GM12878 (cell line): ENCODE measurements around the gene HSPB6. TPM values are rescaled to one million over a fixed set of nuclear protein-coding genes. Genes with fewer than 3 reads are reported as not detected.

ENCODE experiments used
- ATAC-seq: fragments of 200-7000 bp; cut with Tn5 transposase; 3 replicates; pipeline ENCODE4 v1.9.1; 2020; ENCODE audit warnings: mild to moderate bottlenecking, moderate library complexity
- BruUV-seq: library from RNA; stranded (reverse); fragments of 400-500 nt; replicated peaks from 2 replicates; lab custom pipeline; 2021; lab: Mats Ljungman, UMichigan
- CTCF ChIA-PET: fragments of 300-600 bp; sonication (Branson Sonifier 250); formaldehyde crosslinking; extraction: SDS; loops from one replicate; lab custom pipeline; 2021; ENCODE audit warnings: inconsistent platforms; lab: Yijun Ruan, JAX
- POLR2A ChIA-PET: fragments of 350-600 bp; formaldehyde crosslinking; extraction: SDS; loops from one replicate; lab custom pipeline; 2021; ENCODE audit warnings: inconsistent platforms; lab: Charles Lee
- RAD21 ChIA-PET: fragments of 300-600 bp; sonication (Branson Sonifier 250); formaldehyde crosslinking; loops from one replicate; lab custom pipeline; 2023; ENCODE audit warnings: antibody characterized with exemption; ENCODE audit not compliant: unreplicated experiment; lab: Charles Lee
- SMC1A ChIA-PET: fragments of 300-600 bp; sonication (Branson Sonifier 250); formaldehyde crosslinking; loops from one replicate; lab custom pipeline; 2023; ENCODE audit not compliant: unreplicated experiment, uncharacterized antibody; lab: Charles Lee
- DNase-seq: peaks from one replicate; pipeline ENCODE4 v3.0.0-alpha.2; 2011; ENCODE audit warnings: low read depth, low spot score
- FAIRE-seq: peaks from 3 replicates; lab custom pipeline; 2011; peaks lifted over from hg19 to GRCh38; lab: Jason Lieb, UNC
- H2AFZ ChIP-seq: 2 replicates; pipeline ENCODE4 v1.6.0; 2011; ENCODE audit warnings: low read depth, low read length, control low read depth; ENCODE audit not compliant: control insufficient read depth
- H3K27ac ChIP-seq: 2 replicates; pipeline ENCODE4 v1.5.1; 2011; ENCODE audit warnings: control low read depth; ENCODE audit not compliant: control insufficient read depth, insufficient read depth
- H3K27me3 ChIP-seq, 2 experiments: replicated peaks in 1 of 2; 2 replicates each; pipeline versions ENCODE4 v1.6.0 to v1.6.1; 2011; ENCODE audit warnings: low read length in 1 of 2; ENCODE audit not compliant: control insufficient read depth in 2 of 2, insufficient read depth in 2 of 2
- H3K36me3 ChIP-seq, 2 experiments: 2 replicates each; pipeline ENCODE4 v1.5.1; 2011; ENCODE audit warnings: low read length in 1 of 2; ENCODE audit not compliant: control insufficient read depth in 2 of 2, insufficient read depth in 2 of 2
- H3K4me1 ChIP-seq: 2 replicates; pipeline ENCODE4 v1.6.1; 2011; ENCODE audit warnings: mild to moderate bottlenecking, low read length, moderate library complexity, mixed read lengths; ENCODE audit not compliant: control insufficient read depth, insufficient read depth
- H3K4me2 ChIP-seq: 2 replicates; pipeline ENCODE4 v1.6.0; 2011; ENCODE audit warnings: control low read depth; ENCODE audit not compliant: control insufficient read depth, insufficient read depth
- H3K4me3 ChIP-seq: fragments of 200-600 bp; sonication (generic); 2 replicates; pipeline ENCODE4 v1.5.1; 2016
- H3K79me2 ChIP-seq: 2 replicates; pipeline ENCODE4 v1.6.0; 2011; ENCODE audit warnings: low read length; ENCODE audit not compliant: control insufficient read depth, insufficient read depth
- H3K9ac ChIP-seq: 2 replicates; pipeline ENCODE4 v1.8.0; 2011; ENCODE audit warnings: low read length, control low read depth, mixed read lengths; ENCODE audit not compliant: control insufficient read depth, insufficient read depth
- H3K9me3 ChIP-seq: replicated peaks from 3 replicates; pipeline ENCODE4 v1.5.1; 2011; ENCODE audit warnings: mild to moderate bottlenecking, low read length; ENCODE audit not compliant: control insufficient read depth, insufficient read depth
- H4K20me1 ChIP-seq: 2 replicates; pipeline ENCODE4 v1.6.0; 2011; ENCODE audit not compliant: control insufficient read depth, insufficient read depth
- ASH2L ChIP-seq: fragments of 300-600, 200-600 bp; sonication (generic); IDR thresholded peaks from 2 replicates; pipeline ENCODE4 v1.6.1; 2017; ENCODE audit warnings: low read depth, mild to moderate bottlenecking, borderline replicate concordance
- ATF7 ChIP-seq: fragments of 450-650 bp; IDR thresholded peaks from 2 replicates; pipeline ENCODE4 v1.6.1; 2016; ENCODE audit warnings: low read depth, mild to moderate bottlenecking
- HDAC6 ChIP-seq: fragments of 200-600 bp; sonication (generic); IDR thresholded peaks from one replicate; pipeline ENCODE4 v1.8.0; 2017; ENCODE audit warnings: antibody characterized with exemption; ENCODE audit not compliant: unreplicated experiment
- LARP7 ChIP-seq: fragments of 450-650 bp; IDR thresholded peaks from 2 replicates; pipeline ENCODE4 v1.6.1; 2017; ENCODE audit warnings: mild to moderate bottlenecking
- NFYA ChIP-seq: IDR thresholded peaks from 2 replicates; pipeline ENCODE4 v1.6.1; 2011; ENCODE audit warnings: low read depth, mild to moderate bottlenecking, low read length, improper control_type of control experiment, borderline replicate concordance
- NR2C1 ChIP-seq: fragments of 450-650 bp; IDR thresholded peaks from 2 replicates; pipeline ENCODE4 v1.6.1; 2017; ENCODE audit warnings: antibody characterized with exemption, mild to moderate bottlenecking, moderate library complexity
- PML ChIP-seq: IDR thresholded peaks from 2 replicates; pipeline ENCODE4 v1.6.1; 2012; ENCODE audit warnings: low read length, inconsistent platforms
- RUNX3 ChIP-seq: IDR thresholded peaks from 2 replicates; pipeline ENCODE4 v1.6.1; 2012; ENCODE audit warnings: low read length, inconsistent platforms
- SP1 ChIP-seq: IDR thresholded peaks from one replicate; pipeline ENCODE4 v1.6.1; 2011; ENCODE audit warnings: low read depth, low read length
- STAT1 ChIP-seq: fragments of 450-650 bp; conservative IDR thresholded peaks from 2 replicates; pipeline ENCODE4 v1.6.1; 2014; ENCODE audit warnings: antibody characterized with exemption, mild to moderate bottlenecking
- ZNF384 ChIP-seq: IDR thresholded peaks from 2 replicates; pipeline ENCODE4 v1.6.1; 2012; ENCODE audit warnings: low read depth, mild to moderate bottlenecking, low read length, improper control_type of control experiment, borderline replicate concordance
- WGBS: methylation state at CpG from one replicate; pipeline ENCODE4 v1.1.6; 2016; ENCODE audit warnings: low lambda C conversion rate; ENCODE audit not compliant: insufficient replicate concordance, insufficient coverage; ENCODE audit errors: missing lambda C conversion rate; 5-methylcytosine and 5-hydroxymethylcytosine counted together
- in situ Hi-C: fragments of 300-500 bp; cut with MboI; formaldehyde crosslinking; loops from 9 replicates; pipeline ENCODE4 v1.14.3; 2018; ENCODE audit warnings: mixed read lengths
- intact Hi-C: fragments of 100-400 bp; cut with micrococcal nuclease; formaldehyde crosslinking; loops from one replicate; pipeline ENCODE4 v1.14.2; 2022; ENCODE audit not compliant: unreplicated experiment
- polyA plus RNA-seq, 11 experiments: library from polyadenylated mRNA; depleted of rRNA in 4 of 11; unstranded in 6 of 11; stranded (reverse) in 5 of 11; fragments of >200 nt; fragmentation: Nextera tagmentation in 4 of 11; fragmentation: Illumina TruSeq in 1 of 11; extraction: Ambion mirVana in 4 of 11; extraction: Trizol in 1 of 11; gene quantifications; 1 replicate in 1 of 11; 2 replicates in 10 of 11; pipeline versions ENCODE4 v1.2.1 to v1.2.3, GENCODE V29; 2011 to 2016; ENCODE audit warnings: inconsistent platforms in 2 of 11, missing spikeins in 2 of 11, low read depth in 1 of 11
- total RNA-seq, 4 experiments: library from RNA; depleted of rRNA in 3 of 4; stranded (reverse); fragments of >200 nt in 3 of 4; fragmentation: Illumina TruSeq in 1 of 4; extraction: Trizol in 1 of 4; gene quantifications; 2 replicates each; pipeline versions ENCODE4 v1.2.1 to v1.2.3, GENCODE V29; 2013 to 2021
- TF ChIP-seq, protein P1 (sequence below): IDR thresholded peaks from 2 replicates; pipeline ENCODE4 v1.6.1; 2011; ENCODE audit warnings: borderline replicate concordance, low read depth, mild to moderate bottlenecking, moderate library complexity, mixed read lengths, low read length; ENCODE audit not compliant: insufficient read depth; ENCODE audit errors: extremely low read length
- TF ChIP-seq, protein P2 (sequence below): fragments of 450-650 bp; IDR thresholded peaks from 2 replicates; pipeline ENCODE4 v1.6.1; 2014; ENCODE audit warnings: mild to moderate bottlenecking
- TF ChIP-seq, protein P3 (sequence below): IDR thresholded peaks from 2 replicates; pipeline ENCODE4 v1.6.1; 2012; ENCODE audit warnings: low read depth, low read length, improper control_type of control experiment

HSPB6 gene
- total and polyA plus RNA-seq, 10 of the 15 experiments (the other 5 are each of a cell fraction or from before 2014, with no cell fraction given): 0.09 to 1.6 (median 0.36) TPM; not detected in 4

DNA sequence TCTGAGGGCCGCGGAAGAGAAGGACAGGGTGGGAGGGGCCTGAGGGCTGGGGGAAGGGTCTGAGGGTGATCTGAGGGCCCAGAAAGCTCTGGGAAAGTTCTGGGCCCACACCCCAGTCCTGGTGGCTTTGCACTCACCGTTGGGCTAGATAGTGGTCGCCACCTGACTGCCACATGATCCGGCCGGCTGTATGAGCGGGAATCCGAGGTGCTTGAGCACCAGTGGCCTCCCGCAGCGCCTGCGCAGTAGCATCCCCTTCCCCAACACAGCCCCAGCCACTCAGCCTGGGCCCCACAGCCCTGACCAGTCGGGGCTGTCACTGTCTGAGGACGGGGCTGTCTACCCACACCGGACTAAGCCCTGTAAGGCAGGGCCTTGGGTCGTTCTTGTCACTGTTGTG is 40.8 kb upstream of the HSPB6 start:
- H3K4me1 ChIP-seq: no peaks in the 10 kb centered on the region
- no peaks in the 10 kb centered on the region for H4K20me1 ChIP-seq
- POLR2A ChIA-PET: no interaction called here
- intact Hi-C loops: no loop called here
- TF ChIP-seq, protein P1, sequence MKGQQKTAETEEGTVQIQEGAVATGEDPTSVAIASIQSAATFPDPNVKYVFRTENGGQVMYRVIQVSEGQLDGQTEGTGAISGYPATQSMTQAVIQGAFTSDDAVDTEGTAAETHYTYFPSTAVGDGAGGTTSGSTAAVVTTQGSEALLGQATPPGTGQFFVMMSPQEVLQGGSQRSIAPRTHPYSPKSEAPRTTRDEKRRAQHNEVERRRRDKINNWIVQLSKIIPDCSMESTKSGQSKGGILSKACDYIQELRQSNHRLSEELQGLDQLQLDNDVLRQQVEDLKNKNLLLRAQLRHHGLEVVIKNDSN: no peak
- TF ChIP-seq ZNF384 (no peak), SP1 (no peak), ATF7 (no peak), ASH2L (no peak), NR2C1 (no peak), RUNX3 (no peak), PML (no peak), NFYA (no peak), LARP7 (no peak), HDAC6 (no peak), STAT1 (no peak)
- TF ChIP-seq, protein P2, sequence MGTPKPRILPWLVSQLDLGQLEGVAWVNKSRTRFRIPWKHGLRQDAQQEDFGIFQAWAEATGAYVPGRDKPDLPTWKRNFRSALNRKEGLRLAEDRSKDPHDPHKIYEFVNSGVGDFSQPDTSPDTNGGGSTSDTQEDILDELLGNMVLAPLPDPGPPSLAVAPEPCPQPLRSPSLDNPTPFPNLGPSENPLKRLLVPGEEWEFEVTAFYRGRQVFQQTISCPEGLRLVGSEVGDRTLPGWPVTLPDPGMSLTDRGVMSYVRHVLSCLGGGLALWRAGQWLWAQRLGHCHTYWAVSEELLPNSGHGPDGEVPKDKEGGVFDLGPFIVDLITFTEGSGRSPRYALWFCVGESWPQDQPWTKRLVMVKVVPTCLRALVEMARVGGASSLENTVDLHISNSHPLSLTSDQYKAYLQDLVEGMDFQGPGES: no peak
- TF ChIP-seq, protein P3, sequence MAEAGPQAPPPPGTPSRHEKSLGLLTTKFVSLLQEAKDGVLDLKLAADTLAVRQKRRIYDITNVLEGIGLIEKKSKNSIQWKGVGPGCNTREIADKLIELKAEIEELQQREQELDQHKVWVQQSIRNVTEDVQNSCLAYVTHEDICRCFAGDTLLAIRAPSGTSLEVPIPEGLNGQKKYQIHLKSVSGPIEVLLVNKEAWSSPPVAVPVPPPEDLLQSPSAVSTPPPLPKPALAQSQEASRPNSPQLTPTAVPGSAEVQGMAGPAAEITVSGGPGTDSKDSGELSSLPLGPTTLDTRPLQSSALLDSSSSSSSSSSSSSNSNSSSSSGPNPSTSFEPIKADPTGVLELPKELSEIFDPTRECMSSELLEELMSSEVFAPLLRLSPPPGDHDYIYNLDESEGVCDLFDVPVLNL: no peak
- TF ChIP-seq, all 136 proteins: peak for 0
- no peaks in the 10 kb centered on the region for H3K9me3 ChIP-seq
- FAIRE-seq (no peak), DNase-seq (no peak), ATAC-seq (no peak)
- WGBS: 4% methylated on average over 13 of the region's 15 CpGs
- in situ Hi-C loops: no loop called here
- CTCF ChIA-PET: interaction anchor here (0.6 kb wide), 2 partner anchors 51 to 355 kb away, joined by 3 read pairs; no protein-coding TSS in a partner anchor
- H3K4me3 ChIP-seq: no peak overlapping the region
- H3K79me2 ChIP-seq: no peaks in the 10 kb centered on the region
- no TSS peak for BruUV-seq
- H3K36me3 ChIP-seq: no peaks in the 10 kb centered on the region
- RAD21 ChIA-PET: no interaction called here
- H2AFZ ChIP-seq: no peak overlapping the region
- H3K4me2 ChIP-seq: no peak overlapping the region
- H3K27ac ChIP-seq: no peak overlapping the region
- SMC1A ChIA-PET: no interaction called here
- H3K9ac ChIP-seq: no peak overlapping the region
- H3K27me3 ChIP-seq: peaks cover 0 to 2% of the 10 kb centered on the region in 2 experiments; a peak in 1 of 4 replicates
